Ishikawa (cell line): ENCODE data around the gene ABCF2.

ENCODE experiments used
- CEBPB ChIP-seq: IDR thresholded peaks from 2 replicates; pipeline ENCODE4 v1.6.1; 2012
- CREB1 ChIP-seq: IDR thresholded peaks from 2 replicates; pipeline ENCODE4 v1.6.1; 2012; ENCODE audit warnings: low read depth
- EGR1 ChIP-seq: IDR thresholded peaks from 2 replicates; pipeline ENCODE4 v1.6.1; 2012
- EP300 ChIP-seq: IDR thresholded peaks from 2 replicates; pipeline ENCODE4 v1.6.1; 2012; ENCODE audit warnings: borderline replicate concordance
- RAD21 ChIP-seq: IDR thresholded peaks from 2 replicates; pipeline ENCODE4 v1.6.1; 2012; ENCODE audit warnings: low read depth

DNA sequence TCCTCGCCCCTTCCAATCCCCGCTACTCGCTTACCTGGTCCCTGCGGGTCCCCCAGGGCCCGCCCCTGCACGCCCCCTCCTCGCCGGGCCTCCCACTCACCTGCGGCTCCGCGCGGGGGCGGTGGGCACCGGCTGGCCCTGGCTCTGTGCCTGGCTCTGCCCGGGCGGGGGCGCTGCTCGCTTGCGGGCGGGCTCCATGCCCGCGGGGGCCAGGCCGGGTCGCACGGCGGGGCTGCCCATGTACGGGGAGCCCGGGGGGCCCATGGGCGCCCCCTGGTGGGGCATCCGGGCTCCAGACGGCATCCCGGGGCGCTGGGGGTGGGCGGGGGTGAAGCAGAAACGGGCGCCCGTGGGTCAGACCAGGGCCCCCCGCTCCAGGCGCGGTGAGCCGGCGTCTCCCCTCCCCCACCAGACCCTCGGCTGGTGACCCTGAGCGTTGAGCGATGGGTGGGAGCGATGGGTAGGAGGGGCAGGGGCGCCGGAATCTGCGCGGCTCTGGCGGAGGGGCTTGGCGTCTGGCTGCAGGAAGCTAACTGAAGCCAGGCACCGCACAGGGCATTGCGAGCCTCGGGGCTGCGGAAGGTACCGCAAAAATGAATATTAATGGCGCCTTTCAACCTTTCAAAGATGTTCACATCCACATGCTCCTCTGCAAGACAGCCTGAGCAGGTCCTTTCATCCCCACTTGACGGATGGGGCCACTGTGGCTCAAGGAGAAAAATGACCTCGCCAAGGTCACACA, 18.5 kb upstream of the ABCF2 start:
- no peak for TF ChIP-seq CREB1
- no peak for TF ChIP-seq EP300
- TF ChIP-seq RAD21: peak; percentile 23; the same call in 1 of the 2 replicates
- no peak for TF ChIP-seq CEBPB
- TF ChIP-seq EGR1: peak; percentile 79
